ENCODE data around the gene PDE6G.
A peak's percentile ranks its signal among the peaks of the same experiment; 100 is the strongest.
"Not testable (repeated sequence)": the region's sequence is repeated elsewhere in the genome, so short reads cannot be mapped to it uniquely, and the experiment has no call there.

PDE6G gene

GRCh38 chr17:81635431-81635830 is 20.9 kb downstream of the PDE6G start:
- no peak for DNase-seq (ENCODE audit: low read depth in 2 of 2)

GRCh38 chr17:81631482-81631881 is 24.9 kb downstream of the PDE6G start:
- no peak for DNase-seq (ENCODE audit: low read depth in 2 of 2)

GRCh38 chr17:81630274-81630673 is 26.1 kb downstream of the PDE6G start:
- DNase-seq (ENCODE audit: low read depth in 2 of 2): no peak

GRCh38 chr17:81621494-81622130 is 34.7 kb downstream of the PDE6G start:
- no peak for DNase-seq (ENCODE audit: low read depth in 2 of 2)

GRCh38 chr17:81618307-81618706 is 38.0 kb downstream of the PDE6G start:
- DNase-seq (ENCODE audit: low read depth in 2 of 2): not testable (repeated sequence)

GRCh38 chr17:81616877-81617276 is 39.5 kb downstream of the PDE6G start:
- DNase-seq (ENCODE audit: low read depth in 2 of 2): no peak

- no peak for DNase-seq (ENCODE audit: low read depth in 2 of 2)
Observed at GRCh38 chr17:81615401-81615930, 40.9 kb downstream of the PDE6G start.

- DNase-seq (ENCODE audit: low read depth in 2 of 2): no peak
Observed at GRCh38 chr17:81612172-81612970, 44.0 kb downstream of the PDE6G start.

GRCh38 chr17:81609541-81610311 is 46.6 kb downstream of the PDE6G start:
- no peak for DNase-seq (ENCODE audit: low read depth in 2 of 2)

- DNase-seq (ENCODE audit: low read depth in 2 of 2): no peak
Observed at GRCh38 chr17:81608605-81609004, 47.7 kb downstream of the PDE6G start.

- peak in 1 of 2 donors; percentile 30 for DNase-seq (ENCODE audit: low read depth in 2 of 2)
Observed at GRCh38 chr17:81608082-81608481, 48.3 kb downstream of the PDE6G start.

GRCh38 chr17:81607431-81607830 is 48.9 kb downstream of the PDE6G start:
- DNase-seq (ENCODE audit: low read depth in 2 of 2): no peak

- DNase-seq (ENCODE audit: low read depth in 2 of 2): no peak
Observed at GRCh38 chr17:81603846-81604610, 52.3 kb downstream of the PDE6G start.

GRCh38 chr17:81601525-81602120 is 54.7 kb downstream of the PDE6G start:
- no peak for DNase-seq (ENCODE audit: low read depth in 2 of 2)
